Neural cell (in vitro differentiated cells): ENCODE data around the gene SUSD4. TPM values are rescaled to one million over a fixed set of nuclear protein-coding genes. Genes with fewer than 3 reads are reported as not detected.

Source experiments
- H2AFZ ChIP-seq: fragments of 200-600, 300-800 bp; sonication (generic), shearing (Covaris generic); 2 replicates; pipeline ENCODE4 v1.6.0; 2014; ENCODE audit warnings: low read depth, mild to moderate bottlenecking, antibody characterized with exemption, low read length, moderate library complexity
- H3F3A ChIP-seq: fragments of 200-600 bp; shearing (Covaris generic); 2 replicates; pipeline ENCODE4 v1.6.1; 2016; ENCODE audit warnings: mild to moderate bottlenecking, moderate library complexity, mixed read lengths, antibody characterized with exemption, low read length; ENCODE audit not compliant: insufficient read depth, poor library complexity, severe bottlenecking
- H3K27ac ChIP-seq: fragments of 200-600, 300-800 bp; sonication (generic), shearing (Covaris generic); 2 replicates; pipeline ENCODE4 v1.5.1; 2014; ENCODE audit warnings: mild to moderate bottlenecking, low read length, moderate library complexity
- H3K27me3 ChIP-seq: fragments of 300-800, 200-600 bp; sonication (generic), shearing (Covaris generic); 2 replicates; pipeline ENCODE4 v1.6.0; 2014; ENCODE audit warnings: mild to moderate bottlenecking, low read depth, low read length, moderate library complexity; ENCODE audit not compliant: insufficient read depth
- H3K36me3 ChIP-seq: fragments of 300-800, 200-600 bp; sonication (generic), shearing (Covaris generic); 2 replicates; pipeline ENCODE4 v1.5.1; 2014; ENCODE audit warnings: mild to moderate bottlenecking, antibody characterized with exemption, low read length, moderate library complexity; ENCODE audit not compliant: insufficient read depth
- H3K4me2 ChIP-seq: fragments of 300-800, 200-600 bp; sonication (generic), shearing (Covaris generic); 2 replicates; pipeline ENCODE4 v1.6.0; 2014; ENCODE audit warnings: mild to moderate bottlenecking, low read length
- H3K4me3 ChIP-seq: fragments of 300-800, 200-600 bp; sonication (generic), shearing (Covaris generic); 2 replicates; pipeline ENCODE4 v1.5.1; 2014; ENCODE audit warnings: mild to moderate bottlenecking, low read length, moderate library complexity
- H3K79me2 ChIP-seq: fragments of 200-600 bp; shearing (Covaris generic); replicated peaks from 2 replicates; pipeline ENCODE4 v1.6.0; 2014; ENCODE audit warnings: mild to moderate bottlenecking, low read length, moderate library complexity; ENCODE audit not compliant: insufficient read depth
- H3K9ac ChIP-seq: fragments of 300-800, 200-600 bp; sonication (generic), shearing (Covaris generic); 2 replicates; pipeline ENCODE4 v1.6.1; 2016; ENCODE audit warnings: mild to moderate bottlenecking, low read length, mixed read lengths
- H3K9me2 ChIP-seq: fragments of 200-600 bp; shearing (Covaris generic); 2 replicates; pipeline ENCODE4 v1.6.1; 2016; ENCODE audit warnings: mild to moderate bottlenecking, low read length, mixed read lengths; ENCODE audit not compliant: insufficient read depth
- H3K9me3 ChIP-seq: fragments of 200-600, 300-800 bp; sonication (generic), shearing (Covaris generic); 2 replicates; pipeline ENCODE4 v1.6.1; 2016; ENCODE audit warnings: mild to moderate bottlenecking, mixed run types, low read length, moderate library complexity, mixed read lengths
- H4K20me1 ChIP-seq: fragments of 200-600 bp; shearing (Covaris generic); 2 replicates; pipeline ENCODE4 v1.6.1; 2016; ENCODE audit warnings: mild to moderate bottlenecking, mixed run types; ENCODE audit not compliant: insufficient read depth
- CTCF ChIP-seq: fragments of 450-650 bp; IDR thresholded peaks from 2 replicates; pipeline ENCODE4 v1.5.1; 2014; ENCODE audit warnings: antibody characterized with exemption, mild to moderate bottlenecking, moderate library complexity; ENCODE audit not compliant: poor library complexity, severe bottlenecking
- EP300 ChIP-seq: fragments of 450-650 bp; conservative IDR thresholded peaks from 2 replicates; pipeline ENCODE4 v1.6.1; 2014; ENCODE audit warnings: antibody characterized with exemption, mild to moderate bottlenecking, moderate library complexity; ENCODE audit not compliant: poor library complexity, severe bottlenecking
- EZH2 ChIP-seq: fragments of 200-600, 300-800 bp; shearing (Covaris generic), sonication (generic); IDR thresholded peaks from 2 replicates; pipeline ENCODE4 v1.6.1; 2014; ENCODE audit warnings: antibody characterized with exemption, low read length, borderline replicate concordance, mild to moderate bottlenecking; ENCODE audit not compliant: insufficient read depth, poor library complexity, severe bottlenecking
- MXI1 ChIP-seq: fragments of 450-650 bp; conservative IDR thresholded peaks from 2 replicates; pipeline ENCODE4 v1.6.1; 2014; ENCODE audit warnings: antibody characterized with exemption, mild to moderate bottlenecking; ENCODE audit not compliant: poor library complexity, severe bottlenecking
- POLR2AphosphoS5 ChIP-seq: IDR thresholded peaks from 2 replicates; pipeline ENCODE4 v1.6.1; 2012
- RAD21 ChIP-seq: fragments of 450-650 bp; conservative IDR thresholded peaks from 2 replicates; pipeline ENCODE4 v1.6.1; 2014; ENCODE audit warnings: antibody characterized with exemption, mild to moderate bottlenecking, moderate library complexity
- REST ChIP-seq: IDR thresholded peaks from 2 replicates; pipeline ENCODE4 v1.6.1; 2012; ENCODE audit warnings: borderline replicate concordance
- SMC3 ChIP-seq: fragments of 450-650 bp; conservative IDR thresholded peaks from 2 replicates; pipeline ENCODE4 v1.6.1; 2014; ENCODE audit warnings: antibody characterized with exemption, mild to moderate bottlenecking, moderate library complexity; ENCODE audit not compliant: poor library complexity
- TAF1 ChIP-seq: IDR thresholded peaks from 2 replicates; pipeline ENCODE4 v1.6.1; 2012; ENCODE audit warnings: low read depth
- polyA plus RNA-seq: library from polyadenylated mRNA; depleted of rRNA; stranded (reverse); fragments of >200 nt; gene quantifications from 2 replicates; pipeline ENCODE4 v1.2.3, GENCODE V29; 2014

Gene SUSD4
- polyA plus RNA-seq, 1 donor from 2014 or later: 31.5 TPM

GRCh38 chr1:223217781-223218180 is 146.2 kb downstream of the SUSD4 start:
- TF ChIP-seq RAD21: no peak
- TF ChIP-seq TAF1: no peak
- no peak for TF ChIP-seq SMC3
- TF ChIP-seq EP300: no peak
- TF ChIP-seq REST: no peak
- TF ChIP-seq POLR2AphosphoS5: no peak
- no peak for TF ChIP-seq CTCF
- TF ChIP-seq MXI1: no peak
- TF ChIP-seq EZH2: no peak
- Histone ChIP-seq H3K27me3 (no peaks in the 10 kb centered on the region), H3K79me2 (no peaks in the 10 kb centered on the region), H3K9me3 (peaks cover 9% of the 10 kb centered on the region), H3K4me3 (no peak overlapping the region), H3K9me2 (no peaks in the 10 kb centered on the region), H3K4me2 (no peak overlapping the region), H3K36me3 (peaks cover 5% of the 10 kb centered on the region), H3K27ac (no peak overlapping the region), H2AFZ (no peak overlapping the region), H4K20me1 (no peaks in the 10 kb centered on the region), H3K9ac (no peak overlapping the region), H3F3A (no peaks in the 10 kb centered on the region)

- H2AFZ ChIP-seq: no peak overlapping the region
- H3K4me2 ChIP-seq: no peak overlapping the region
- TF ChIP-seq RAD21: no peak
- no peaks in the 10 kb centered on the region for H3K9me2 ChIP-seq
- no peaks in the 10 kb centered on the region for H4K20me1 ChIP-seq
- no peaks in the 10 kb centered on the region for H3F3A ChIP-seq
- H3K9me3 ChIP-seq: peaks cover 9% of the 10 kb centered on the region
- no peak overlapping the region for H3K27ac ChIP-seq
- H3K4me3 ChIP-seq: no peak overlapping the region
- no peaks in the 10 kb centered on the region for H3K27me3 ChIP-seq
- H3K36me3 ChIP-seq: peaks cover 5% of the 10 kb centered on the region
- no peak overlapping the region for H3K9ac ChIP-seq
- H3K79me2 ChIP-seq: no peaks in the 10 kb centered on the region
Measured at GRCh38 chr1:223216531-223217205, 147.3 kb downstream of the SUSD4 start.

- H4K20me1 ChIP-seq: no peaks in the 10 kb centered on the region
- H3K79me2 ChIP-seq: no peaks in the 10 kb centered on the region
- H3K27me3 ChIP-seq: no peaks in the 10 kb centered on the region
- no peak overlapping the region for H3K27ac ChIP-seq
- H3K4me2 ChIP-seq: no peak overlapping the region
- H2AFZ ChIP-seq: no peak overlapping the region
- H3K36me3 ChIP-seq: peaks cover 5% of the 10 kb centered on the region
- H3K9me3 ChIP-seq: peaks cover 9% of the 10 kb centered on the region
- H3K4me3 ChIP-seq: no peak overlapping the region
- H3K9me2 ChIP-seq: no peaks in the 10 kb centered on the region
- TF ChIP-seq POLR2AphosphoS5: no peak
- TF ChIP-seq EZH2: no peak
- TF ChIP-seq MXI1: no peak
- TF ChIP-seq CTCF: no peak
- TF ChIP-seq REST: no peak
- TF ChIP-seq RAD21: no peak
- no peak for TF ChIP-seq TAF1
- no peak for TF ChIP-seq SMC3
- no peak for TF ChIP-seq EP300
- H3F3A ChIP-seq: no peaks in the 10 kb centered on the region
- no peak overlapping the region for H3K9ac ChIP-seq
Measured at GRCh38 chr1:223216074-223216473, 147.9 kb downstream of the SUSD4 start.
